GM11168 (cell line): Measurements from ENCODE around the gene RNF43.

Source experiments
- in situ Hi-C: fragments of 300-500 bp; cut with MboI; formaldehyde crosslinking; loops from one replicate; pipeline ENCODE4 v1.12.0; 2022; ENCODE audit warnings: low sequenced_read_pairs; ENCODE audit not compliant: unreplicated experiment

The RNF43 gene

GRCh38 chr17:58417300-58418092 is at the start of gene RNF43:
Gene RNF43 (minus strand): TSS chr17:58417534. CDS start chr17:58415577, 1,957 bp downstream.
- in situ Hi-C loops = loop anchor here (10.0 kb wide), 1 partner anchor 63 kb away; the partner anchor contains the start of gene SUPT4H1

- in situ Hi-C loops = no loop called here
These were observed 38.2 kb upstream of the RNF43 start for GRCh38 chr17:58455491-58455890.

- in situ Hi-C loops = no loop called here
These were observed 35.4 kb upstream of the RNF43 start for GRCh38 chr17:58452738-58453137.

GRCh38 chr17:58447039-58447975 is 30.0 kb upstream of the RNF43 start:
- in situ Hi-C loops = no loop called here

- in situ Hi-C loops = no loop called here
These were observed 28.8 kb upstream of the RNF43 start for GRCh38 chr17:58446086-58446485.

GRCh38 chr17:58436805-58437239 is 19.5 kb upstream of the RNF43 start:
- in situ Hi-C loops = no loop called here

GRCh38 chr17:58436245-58436644 is 18.9 kb upstream of the RNF43 start:
- in situ Hi-C loops = no loop called here

- in situ Hi-C loops = no loop called here
These were observed 15.7 kb upstream of the RNF43 start for GRCh38 chr17:58432806-58433573.

GRCh38 chr17:58427807-58428206 is 10.5 kb upstream of the RNF43 start:
- in situ Hi-C loops = loop anchor here (10.0 kb wide), 1 partner anchor 113 kb away; no protein-coding TSS in a partner anchor

GRCh38 chr17:58421711-58422110 is 4.4 kb upstream of the RNF43 start:
- in situ Hi-C loops = loop anchor here (10.0 kb wide), 1 partner anchor 107 kb away; no protein-coding TSS in a partner anchor

GRCh38 chr17:58420827-58421226 is 3.5 kb upstream of the RNF43 start:
- in situ Hi-C loops = loop anchor here (10.0 kb wide), 1 partner anchor 106 kb away; no protein-coding TSS in a partner anchor

GRCh38 chr17:58416937-58417299 is 416 bp downstream of the RNF43 start:
- in situ Hi-C loops = loop anchor here (10.0 kb wide), 1 partner anchor 62 kb away; the partner anchor contains the start of gene SUPT4H1

- in situ Hi-C loops = loop anchor here (10.0 kb wide), 1 partner anchor 62 kb away; the partner anchor contains the start of gene SUPT4H1
These were observed 938 bp downstream of the RNF43 start for GRCh38 chr17:58416396-58416795.

- in situ Hi-C loops = loop anchor here (10.0 kb wide), 1 partner anchor 61 kb away; the partner anchor contains the start of gene SUPT4H1
These were observed 1.8 kb downstream of the RNF43 start for GRCh38 chr17:58415371-58416055.

GRCh38 chr17:58414596-58414997 is 2.7 kb downstream of the RNF43 start:
- in situ Hi-C loops = loop anchor here (10.0 kb wide), 1 partner anchor 60 kb away; the partner anchor contains the start of gene SUPT4H1

GRCh38 chr17:58413684-58414083 is 3.6 kb downstream of the RNF43 start:
- in situ Hi-C loops = loop anchor here (10.0 kb wide), 1 partner anchor 59 kb away; the partner anchor contains the start of gene SUPT4H1

- in situ Hi-C loops = loop anchor here (10.0 kb wide), 1 partner anchor 58 kb away; the partner anchor contains the start of gene SUPT4H1
These were observed 4.3 kb downstream of the RNF43 start for GRCh38 chr17:58412961-58413586.

GRCh38 chr17:58412064-58412703 is 5.2 kb downstream of the RNF43 start:
- in situ Hi-C loops = loop anchor here (10.0 kb wide), 1 partner anchor 57 kb away; the partner anchor contains the start of gene SUPT4H1
